HCT116 (cell line): ENCODE results near the gene LYST. TPM values are rescaled to one million over a fixed set of nuclear protein-coding genes. Genes with fewer than 3 reads are reported as not detected.

ENCODE experiments used
- ATAC-seq: fragments of 200-7000 bp; cut with Tn5 transposase; 2 replicates; pipeline ENCODE4 v1.9.1; 2020; ENCODE audit warnings: mild to moderate bottlenecking, moderate library complexity
- BruUV-seq: library from RNA; stranded (reverse); fragments of 400-500 nt; replicated peaks from 2 replicates; lab custom pipeline; 2021; lab: Mats Ljungman, UMichigan
- CTCF ChIA-PET: fragments of 300-600 bp; sonication (Branson Sonifier 250); formaldehyde crosslinking; loops from one replicate; lab custom pipeline; 2021; ENCODE audit warnings: antibody characterized with exemption; lab: Charles Lee
- POLR2A ChIA-PET: fragments of 300-600, 350-600 bp; sonication (Branson Sonifier 250); formaldehyde crosslinking; loops from one replicate; lab custom pipeline; 2021; ENCODE audit warnings: antibody characterized with exemption; lab: Charles Lee
- RAD21 ChIA-PET, 2 experiments: fragments of 300-600 bp; sonication (Branson Sonifier 250); formaldehyde crosslinking; loops; one replicate each; lab custom pipeline; 2023; ENCODE audit warnings: low total read pairs in 2 of 2; ENCODE audit not compliant: uncharacterized antibody in 2 of 2, unreplicated experiment in 2 of 2, low non-redundant PET in 1 of 2; lab: Charles Lee
- DNase-seq: peaks from one replicate; pipeline ENCODE4 v3.0.0-alpha.2; 2010; ENCODE audit warnings: low read depth, low spot score
- H2AFZ ChIP-seq: fragments of 200-600 bp; shearing (Covaris generic), sonication (generic); 2 replicates; pipeline ENCODE4 v1.6.1; 2017; ENCODE audit warnings: low read depth, mixed run types, mixed read lengths, antibody characterized with exemption, low read length; ENCODE audit not compliant: poor library complexity, severe bottlenecking
- H3K27ac ChIP-seq: 2 replicates; pipeline ENCODE4 v1.5.1; 2012; ENCODE audit warnings: low read depth, low read length
- H3K27me3 ChIP-seq: fragments of 200-600 bp; sonication (generic); 2 replicates; pipeline ENCODE4 v1.6.1; 2016; ENCODE audit warnings: mixed run types, low read length, mixed read lengths; ENCODE audit not compliant: insufficient read depth
- H3K36me3 ChIP-seq, 2 experiments: fragments of 200-500 bp in 1 of 2; fragments of 200-600 bp in 1 of 2; sonication (Bioruptor generic) in 1 of 2; sonication (generic) in 1 of 2; 2 replicates each; pipeline versions ENCODE4 v1.5.1 to v1.6.1; 2014 to 2016; ENCODE audit warnings: low read length in 2 of 2, inconsistent platforms in 1 of 2, mixed read lengths in 1 of 2, mixed run types in 1 of 2; ENCODE audit not compliant: insufficient read depth in 2 of 2, control insufficient read depth in 1 of 2
- H3K4me1 ChIP-seq, 2 experiments: fragments of 200-600 bp in 1 of 2; sonication (generic) in 1 of 2; 2 replicates each; pipeline versions ENCODE4 v1.5.1 to v1.6.1; 2012 to 2017; ENCODE audit warnings: low read length in 2 of 2, inconsistent platforms in 1 of 2, mild to moderate bottlenecking in 1 of 2, mixed read lengths in 1 of 2, mixed run types in 1 of 2, moderate library complexity in 1 of 2; ENCODE audit not compliant: insufficient read depth in 2 of 2, control insufficient read depth in 1 of 2
- H3K4me2 ChIP-seq: fragments of 200-600 bp; sonication (generic); 2 replicates; pipeline ENCODE4 v1.6.1; 2017; ENCODE audit warnings: mixed run types, low read length, mixed read lengths
- H3K4me3 ChIP-seq, 2 experiments: fragments of 200-600 bp in 1 of 2; sonication (generic) in 1 of 2; replicated peaks in 1 of 2; 2 replicates each; pipeline ENCODE4 v1.5.1; 2011 to 2016; ENCODE audit warnings: low read length in 2 of 2, control low read depth in 1 of 2, low read depth in 1 of 2, mild to moderate bottlenecking in 1 of 2, mixed read lengths in 1 of 2, mixed run types in 1 of 2
- H3K79me2 ChIP-seq: fragments of 200-600 bp; sonication (generic); 2 replicates; pipeline ENCODE4 v1.6.1; 2017; ENCODE audit warnings: mild to moderate bottlenecking, mixed run types, low read length, moderate library complexity, mixed read lengths; ENCODE audit not compliant: insufficient read depth
- H3K9ac ChIP-seq: fragments of 200-600 bp; sonication (generic); 2 replicates; pipeline ENCODE4 v1.6.1; 2016; ENCODE audit warnings: low read length, mixed read lengths
- H3K9me2 ChIP-seq: fragments of 200-600 bp; sonication (generic), shearing (Covaris generic); 2 replicates; pipeline ENCODE4 v1.6.1; 2017; ENCODE audit warnings: mixed run types, mild to moderate bottlenecking, moderate library complexity; ENCODE audit not compliant: insufficient read depth
- H3K9me3 ChIP-seq, 2 experiments: fragments of 200-500 bp in 1 of 2; fragments of 200-600 bp in 1 of 2; sonication (Bioruptor generic) in 1 of 2; sonication (generic) in 1 of 2; 2 replicates each; pipeline ENCODE4 v1.6.1; 2014 to 2017; ENCODE audit warnings: low read length in 2 of 2, mixed read lengths in 2 of 2, inconsistent platforms in 1 of 2, low read depth in 1 of 2, mild to moderate bottlenecking in 1 of 2, mixed run types in 1 of 2, moderate library complexity in 1 of 2; ENCODE audit not compliant: control insufficient read depth in 1 of 2, insufficient read depth in 1 of 2
- H4K20me1 ChIP-seq: fragments of 200-600 bp; sonication (generic), shearing (Covaris generic); 2 replicates; pipeline ENCODE4 v1.6.1; 2017; ENCODE audit warnings: mixed run types, mild to moderate bottlenecking, moderate library complexity; ENCODE audit not compliant: insufficient read depth
- ATF3 ChIP-seq: IDR thresholded peaks from 2 replicates; pipeline ENCODE4 v1.6.1; 2012
- CEBPB ChIP-seq: IDR thresholded peaks from 2 replicates; pipeline ENCODE4 v1.6.1; 2012; ENCODE audit warnings: low read depth
- CTCF ChIP-seq, 3 experiments: fragments of 200-600 bp in 1 of 3; sonication (generic) in 1 of 3; IDR thresholded peaks in 2 of 3; conservative IDR thresholded peaks in 1 of 3; 2 replicates each; pipeline ENCODE4 v1.5.1; 2012 to 2017; ENCODE audit warnings: low read depth in 2 of 3, low read length in 2 of 3, antibody characterized with exemption in 1 of 3, borderline replicate concordance in 1 of 3, control low read depth in 1 of 3, mild to moderate bottlenecking in 1 of 3, mixed read lengths in 1 of 3, mixed run types in 1 of 3, moderate library complexity in 1 of 3; ENCODE audit not compliant: insufficient read depth in 1 of 3
- EGR1 ChIP-seq: IDR thresholded peaks from 2 replicates; pipeline ENCODE4 v1.6.1; 2012; ENCODE audit warnings: low read depth
- ELF1 ChIP-seq: IDR thresholded peaks from 2 replicates; pipeline ENCODE4 v1.6.1; 2012; ENCODE audit warnings: low read depth, borderline replicate concordance
- EZH2 ChIP-seq: fragments of 200-600 bp; sonication (generic); IDR thresholded peaks from 2 replicates; pipeline ENCODE4 v1.6.1; 2017; ENCODE audit warnings: antibody characterized with exemption, mixed run types
- EZH2phosphoT487 ChIP-seq: fragments of 200-600 bp; IDR thresholded peaks from 2 replicates; pipeline ENCODE4 v1.6.1; 2018; ENCODE audit warnings: antibody characterized with exemption, borderline replicate concordance
- MAX ChIP-seq: IDR thresholded peaks from 2 replicates; pipeline ENCODE4 v1.6.1; 2012
- POLR2A ChIP-seq: IDR thresholded peaks from 2 replicates; pipeline ENCODE4 v1.7.0; 2011; ENCODE audit warnings: borderline replicate concordance; ENCODE audit not compliant: insufficient read depth, insufficient read length; ENCODE audit errors: extremely low read depth
- POLR2AphosphoS5 ChIP-seq: IDR thresholded peaks from 2 replicates; pipeline ENCODE4 v1.6.1; 2011; ENCODE audit warnings: mild to moderate bottlenecking, low read depth, low read length, moderate library complexity
- RAD21 ChIP-seq: IDR thresholded peaks from 2 replicates; pipeline ENCODE4 v1.6.1; 2012; ENCODE audit warnings: low read depth, mild to moderate bottlenecking
- REST ChIP-seq: IDR thresholded peaks from 2 replicates; pipeline ENCODE4 v1.6.1; 2012; ENCODE audit warnings: low read depth
- SIN3A ChIP-seq: IDR thresholded peaks from 2 replicates; pipeline ENCODE4 v1.6.1; 2012; ENCODE audit warnings: low read depth
- SP1 ChIP-seq: IDR thresholded peaks from 2 replicates; pipeline ENCODE4 v1.6.1; 2012; ENCODE audit warnings: low read depth
- SRF ChIP-seq: IDR thresholded peaks from 2 replicates; pipeline ENCODE4 v1.6.1; 2012; ENCODE audit warnings: low read depth
- TCF7L2 ChIP-seq: IDR thresholded peaks from 2 replicates; pipeline ENCODE4 v1.7.0; 2011; ENCODE audit warnings: borderline replicate concordance, inconsistent platforms; ENCODE audit not compliant: insufficient read depth, insufficient read length; ENCODE audit errors: extremely low read depth
- YY1 ChIP-seq: IDR thresholded peaks from 2 replicates; pipeline ENCODE4 v1.6.1; 2011; ENCODE audit warnings: low read length, low read depth, moderate library complexity, mild to moderate bottlenecking; ENCODE audit not compliant: insufficient replicate concordance; ENCODE audit errors: extremely low read depth
- ZBTB33 ChIP-seq: IDR thresholded peaks from 2 replicates; pipeline ENCODE4 v1.6.1; 2011; ENCODE audit warnings: mild to moderate bottlenecking, low read length, moderate library complexity; ENCODE audit not compliant: insufficient replicate concordance; ENCODE audit errors: extremely low read depth
- ZNF274 ChIP-seq: fragments of 200-500 bp; sonication (Bioruptor generic); IDR thresholded peaks from 2 replicates; pipeline ENCODE4 v1.6.1; 2014; ENCODE audit warnings: mild to moderate bottlenecking, low read depth, low read length, inconsistent platforms
- intact Hi-C: fragments of 100-400 bp; cut with micrococcal nuclease; formaldehyde crosslinking; loops from 2 replicates; pipeline ENCODE4 v1.10.0; 2022
- total RNA-seq: library from RNA; stranded (reverse); gene quantifications from one replicate; pipeline ENCODE4 v1.2.1, GENCODE V29; 2021; ENCODE audit not compliant: unreplicated experiment

LYST gene
- total RNA-seq, 1 experiment from 2014 or later, result 6.6 TPM

GRCh38 chr1:235781807-235782206, 84.9 kb downstream of the LYST start:
- RAD21 ChIA-PET, result no interaction called here
- Histone ChIP-seq H3K9me2 (no peaks in the 10 kb centered on the region), H3K36me3 (no peaks in the 10 kb centered on the region), H3K27me3 (no peaks in the 10 kb centered on the region), H3K9ac (no peak overlapping the region), H4K20me1 (no peaks in the 10 kb centered on the region), H3K4me3 (no peak overlapping the region), H3K9me3 (no peaks in the 10 kb centered on the region), H3K27ac (no peak overlapping the region), H3K4me2 (no peak overlapping the region), H2AFZ (no peak overlapping the region), H3K4me1 (no peaks in the 10 kb centered on the region), H3K79me2 (no peaks in the 10 kb centered on the region)
- CTCF ChIA-PET, result interaction anchor here (1.3 to 2.1 kb wide), 3 partner anchors 181 to 268 kb away, joined by 4 to 5 read pairs (median 4); no protein-coding TSS in a partner anchor
- ATAC-seq (no peak), DNase-seq (no peak)
- BruUV-seq, result no TSS peak
- no peak for TF ChIP-seq ZNF274
- no peak for TF ChIP-seq EGR1
- no peak for TF ChIP-seq CTCF (IDR thresholded peaks at IDR 0.05 in 2 of 3, conservative IDR thresholded peaks at IDR 0.05 in 1 of 3; ENCODE audit: borderline replicate concordance in 1 of 3, insufficient read depth in 1 of 3, low read depth in 2 of 3, low read length in 2 of 3)
- no peak for TF ChIP-seq YY1
- TF ChIP-seq SP1, result no peak
- no peak for TF ChIP-seq REST
- TF ChIP-seq POLR2A, result no peak
- no peak for TF ChIP-seq SIN3A
- TF ChIP-seq MAX, result no peak
- no peak for TF ChIP-seq TCF7L2
- no peak for TF ChIP-seq RAD21
- no peak for TF ChIP-seq EZH2phosphoT487
- no peak for TF ChIP-seq EZH2
- no peak for TF ChIP-seq SRF
- no peak for TF ChIP-seq POLR2AphosphoS5
- TF ChIP-seq ATF3, result no peak
- no peak for TF ChIP-seq ELF1
- no peak for TF ChIP-seq ZBTB33
- no peak for TF ChIP-seq CEBPB
- POLR2A ChIA-PET, result interaction anchor here (1.2 kb wide), 1 partner anchor 277 kb away, joined by 3 read pairs; no protein-coding TSS in a partner anchor
- intact Hi-C loops, result loop anchor here (2.0 to 10.0 kb wide), 6 partner anchors 267 to 1670 kb away; no protein-coding TSS in a partner anchor
